ENCODE data around the gene CDK5R1. TPM values are rescaled to one million over a fixed set of nuclear protein-coding genes. Genes with fewer than 3 reads are reported as not detected.

Gene CDK5R1
- total RNA-seq, 1 donor from 2014 or later = 6.1 TPM

- peaks cover 37% of the 10 kb centered on the region for H3K36me3 Mint-ChIP-seq (ENCODE audit: insufficient read depth)
- H3K4me1 Mint-ChIP-seq (ENCODE audit: low read depth) = no peaks in the 10 kb centered on the region
- TF ChIP-seq CTCF (IDR thresholded peaks at IDR 0.05; ENCODE audit: unreplicated experiment) = no peak
- DNase-seq (ENCODE audit: low spot score, unreplicated experiment) = no peak
- H3K9me3 Mint-ChIP-seq (ENCODE audit: low read depth) = no peaks in the 10 kb centered on the region
- no peak overlapping the region for H3K27ac Mint-ChIP-seq
- H3K4me3 Mint-ChIP-seq (ENCODE audit: low read depth) = no peak overlapping the region
- H3K27me3 Mint-ChIP-seq = no peaks in the 10 kb centered on the region
Observed at GRCh38 chr17:32470405-32471167, 16.2 kb upstream of the CDK5R1 start.

- no peaks in the 10 kb centered on the region for H3K9me3 Mint-ChIP-seq (ENCODE audit: low read depth)
Observed at GRCh38 chr17:32471652-32472051, 15.1 kb upstream of the CDK5R1 start.

GRCh38 chr17:32475258-32475657 lies 11.5 kb upstream of the CDK5R1 start:
- Mint-ChIP-seq H3K4me1 (ENCODE audit: low read depth) (no peaks in the 10 kb centered on the region), H3K9me3 (ENCODE audit: low read depth) (no peaks in the 10 kb centered on the region), H3K4me3 (ENCODE audit: low read depth) (no peak overlapping the region), H3K27ac (no peak overlapping the region), H3K36me3 (ENCODE audit: insufficient read depth) (peaks cover 31% of the 10 kb centered on the region), H3K27me3 (no peaks in the 10 kb centered on the region)
- no peak for DNase-seq (ENCODE audit: low spot score, unreplicated experiment)
- no peak for TF ChIP-seq CTCF (IDR thresholded peaks at IDR 0.05; ENCODE audit: unreplicated experiment)

More at GRCh38 chr17:32471652-32472051, 15.1 kb upstream of the CDK5R1 start:
- Mint-ChIP-seq H3K27ac (no peak overlapping the region), H3K27me3 (no peaks in the 10 kb centered on the region), H3K4me1 (ENCODE audit: low read depth) (no peaks in the 10 kb centered on the region), H3K4me3 (ENCODE audit: low read depth) (no peak overlapping the region), H3K36me3 (ENCODE audit: insufficient read depth) (peaks cover 35% of the 10 kb centered on the region)
- no peak for DNase-seq (ENCODE audit: low spot score, unreplicated experiment)
- TF ChIP-seq CTCF (IDR thresholded peaks at IDR 0.05; ENCODE audit: unreplicated experiment) = no peak

- Mint-ChIP-seq H3K27me3 (no peaks in the 10 kb centered on the region), H3K9me3 (ENCODE audit: low read depth) (no peaks in the 10 kb centered on the region), H3K4me1 (ENCODE audit: low read depth) (no peaks in the 10 kb centered on the region), H3K36me3 (ENCODE audit: insufficient read depth) (peaks cover 29% of the 10 kb centered on the region), H3K4me3 (ENCODE audit: low read depth) (no peak overlapping the region), H3K27ac (no peak overlapping the region)
- TF ChIP-seq CTCF (IDR thresholded peaks at IDR 0.05; ENCODE audit: unreplicated experiment) = no peak
- no peak for DNase-seq (ENCODE audit: low spot score, unreplicated experiment)
Observed at GRCh38 chr17:32477220-32477619, 9.6 kb upstream of the CDK5R1 start.

GRCh38 chr17:32479074-32479617 lies 7.6 kb upstream of the CDK5R1 start:
- H3K9me3 Mint-ChIP-seq (ENCODE audit: low read depth) = no peaks in the 10 kb centered on the region
- no peak for DNase-seq (ENCODE audit: low spot score, unreplicated experiment)
- H3K4me3 Mint-ChIP-seq (ENCODE audit: low read depth) = no peak overlapping the region
- TF ChIP-seq CTCF (IDR thresholded peaks at IDR 0.05; ENCODE audit: unreplicated experiment) = no peak
- no peaks in the 10 kb centered on the region for H3K4me1 Mint-ChIP-seq (ENCODE audit: low read depth)
- H3K27ac Mint-ChIP-seq = no peak overlapping the region
- peaks cover 31% of the 10 kb centered on the region for H3K36me3 Mint-ChIP-seq (ENCODE audit: insufficient read depth)
- no peaks in the 10 kb centered on the region for H3K27me3 Mint-ChIP-seq
